GM12891 (cell line): ENCODE measurements around the gene HNRNPDL. TPM values are rescaled to one million over a fixed set of nuclear protein-coding genes. Genes with fewer than 3 reads are reported as not detected.
"Not testable (repeated sequence)": the region's sequence is repeated elsewhere in the genome, so short reads cannot be mapped to it uniquely, and the experiment has no call there.

ENCODE experiments used
- DNase-seq: peaks from one replicate; pipeline ENCODE4 v3.0.0; 2011; ENCODE audit warnings: low spot score; ENCODE audit not compliant: insufficient read length
- FAIRE-seq: peaks from 2 replicates; lab custom pipeline; 2011; peaks lifted over from hg19 to GRCh38; lab: Jason Lieb, UNC
- PAX5 ChIP-seq: IDR thresholded peaks from 2 replicates; pipeline ENCODE4 v1.6.1; 2011; ENCODE audit warnings: low read length, moderate library complexity, mild to moderate bottlenecking; ENCODE audit not compliant: insufficient read depth, severe bottlenecking
- POLR2A ChIP-seq: IDR thresholded peaks from 2 replicates; pipeline ENCODE4 v1.6.1; 2011; ENCODE audit warnings: low read depth, low read length, control low read depth
- POLR2AphosphoS5 ChIP-seq: IDR thresholded peaks from 2 replicates; pipeline ENCODE4 v1.6.1; 2011; ENCODE audit warnings: low read depth, low read length, control low read depth
- POU2F2 ChIP-seq: IDR thresholded peaks from 2 replicates; pipeline ENCODE4 v1.6.1; 2011; ENCODE audit warnings: low read depth, mild to moderate bottlenecking, control low read depth, low read length, moderate library complexity
- SPI1 ChIP-seq: IDR thresholded peaks from 2 replicates; pipeline ENCODE4 v1.6.1; 2011; ENCODE audit warnings: low read depth, low read length, control low read depth
- TAF1 ChIP-seq: IDR thresholded peaks from 2 replicates; pipeline ENCODE4 v1.6.1; 2011; ENCODE audit warnings: low read depth, low read length, control low read depth
- polyA plus RNA-seq: library from polyadenylated mRNA; unstranded; fragments of >200 nt; gene quantifications from one replicate; pipeline ENCODE4 v1.2.1, GENCODE V29; 2012; ENCODE audit warnings: low read depth, missing spikeins, inconsistent platforms; ENCODE audit not compliant: missing spikeins

HNRNPDL gene
- polyA plus RNA-seq = 282 TPM

- TF ChIP-seq POLR2AphosphoS5 (peak; percentile 82; the same call in 1 of the 2 replicates), POU2F2 (peak; percentile 15; the same call in 1 of the 2 replicates), PAX5 (no peak), POLR2A (peak; percentile 81), SPI1 (no peak), TAF1 (peak; percentile 69)
- FAIRE-seq (peak; percentile 92), DNase-seq (peak; percentile 85)
Measured at GRCh38 chr4:82430193-82430963, at the start of gene HNRNPDL, which contains the start of gene ENOPH1. Gene HNRNPDL, minus strand, starts transcription at chr4:82430462. Its CDS starts 772 bp downstream, at chr4:82429690. Gene ENOPH1, plus strand, starts transcription at chr4:82430590. Its CDS starts 240 bp downstream, at chr4:82430830.

GRCh38 chr4:82479562-82479961 is 49.3 kb upstream of the HNRNPDL start:
- FAIRE-seq (no peak), DNase-seq (no peak)
- TF ChIP-seq POU2F2 (no peak), TAF1 (no peak), POLR2A (no peak)

- not testable (repeated sequence) for DNase-seq, FAIRE-seq
Measured at GRCh38 chr4:82477469-82477868, 47.2 kb upstream of the HNRNPDL start.

GRCh38 chr4:82475931-82476330 is 45.7 kb upstream of the HNRNPDL start:
- not testable (repeated sequence) for DNase-seq, FAIRE-seq

GRCh38 chr4:82473621-82474164 is 43.4 kb upstream of the HNRNPDL start:
- no peak for FAIRE-seq
- no peak for DNase-seq
- no peak for TF ChIP-seq SPI1
- TF ChIP-seq PAX5 = no peak
- TF ChIP-seq TAF1 = no peak
- no peak for TF ChIP-seq POU2F2
- no peak for TF ChIP-seq POLR2AphosphoS5
- no peak for TF ChIP-seq POLR2A

- FAIRE-seq, DNase-seq: not testable (repeated sequence)
Measured at GRCh38 chr4:82473080-82473479, 42.8 kb upstream of the HNRNPDL start.

GRCh38 chr4:82469791-82470345 is 39.6 kb upstream of the HNRNPDL start:
- no peak for FAIRE-seq

GRCh38 chr4:82467471-82467870 is 37.2 kb upstream of the HNRNPDL start:
- FAIRE-seq = no peak
- DNase-seq = no peak
- no peak for TF ChIP-seq SPI1

More at GRCh38 chr4:82469791-82470345, 39.6 kb upstream of the HNRNPDL start:
- DNase-seq = no peak
- no peak for TF ChIP-seq POLR2A
- no peak for TF ChIP-seq POU2F2
- no peak for TF ChIP-seq TAF1
- TF ChIP-seq POLR2AphosphoS5 = no peak
- no peak for TF ChIP-seq SPI1

- TF ChIP-seq POLR2AphosphoS5 = no peak
- no peak for TF ChIP-seq TAF1
- no peak for TF ChIP-seq PAX5
- TF ChIP-seq POU2F2 = no peak
- no peak for TF ChIP-seq POLR2A
- no peak for TF ChIP-seq SPI1
- FAIRE-seq = no peak
- no peak for DNase-seq
Measured at GRCh38 chr4:82463221-82463620, 33.0 kb upstream of the HNRNPDL start.

GRCh38 chr4:82462415-82462831 is 32.2 kb upstream of the HNRNPDL start:
- FAIRE-seq (peak; percentile 83), DNase-seq (peak; percentile 48)
- TF ChIP-seq TAF1 (no peak), POU2F2 (no peak), POLR2AphosphoS5 (no peak), SPI1 (no peak), PAX5 (no peak), POLR2A (no peak)

GRCh38 chr4:82461710-82462109 is 31.4 kb upstream of the HNRNPDL start:
- DNase-seq (no peak), FAIRE-seq (no peak)
- TF ChIP-seq POLR2A = no peak
